Measurements from ENCODE around the gene GOLGA7B.

DNA sequence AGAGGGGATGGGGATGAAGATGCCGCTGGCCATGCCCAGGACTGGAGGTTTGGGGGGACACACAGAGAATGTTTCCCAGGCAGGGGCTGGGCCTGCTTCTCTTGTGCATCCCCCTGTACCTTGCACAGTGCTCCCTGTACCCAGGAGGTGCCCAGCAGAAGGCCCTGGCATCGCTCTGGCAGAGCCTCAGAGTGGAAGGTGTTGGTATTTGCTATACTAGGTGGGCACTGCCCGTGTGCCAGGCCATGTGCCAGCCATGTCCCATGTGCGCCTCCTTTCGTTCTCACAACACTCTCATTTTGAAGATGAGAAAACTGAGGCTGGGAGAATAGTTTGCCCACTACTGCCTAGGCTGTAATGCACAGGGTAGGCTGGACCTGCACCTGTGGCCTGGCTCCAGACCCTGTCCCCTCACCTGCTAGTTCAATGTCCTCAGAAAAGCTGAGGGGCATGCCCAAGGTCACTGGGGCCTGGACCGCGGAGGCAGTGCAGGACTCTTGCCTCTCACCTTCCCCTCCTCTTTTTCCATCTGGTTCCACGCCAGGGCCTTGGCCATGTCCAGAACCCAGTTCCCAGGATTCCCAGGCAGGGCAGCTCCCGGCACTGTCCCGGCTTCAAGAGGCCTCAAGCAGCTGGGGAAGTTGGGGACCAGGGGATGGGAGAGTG, 64.7 kb downstream of the GOLGA7B start:
- TF ChIP-seq POLR2A (IDR thresholded peaks at IDR 0.05) (no peak), CTCF (IDR thresholded peaks at IDR 0.05) (no peak), EP300 (IDR thresholded peaks at IDR 0.05) (no peak), POLR2AphosphoS5 (IDR thresholded peaks at IDR 0.05) (no peak)
